H1 (cell line): ENCODE results near the gene ADCY2. TPM values are rescaled to one million over a fixed set of nuclear protein-coding genes. Genes with fewer than 3 reads are reported as not detected.

Experiments
- CTCF ChIP-seq, 3 experiments: IDR thresholded peaks; 1 replicate in 2 of 3; 2 replicates in 1 of 3; pipeline versions ENCODE4 v1.5.1 to v1.6.1; 2011; ENCODE audit warnings: low read length in 3 of 3, mild to moderate bottlenecking in 3 of 3, inconsistent platforms in 2 of 3, low read depth in 1 of 3, moderate library complexity in 1 of 3; ENCODE audit not compliant: insufficient read depth in 1 of 3; ENCODE audit errors: control extremely low read depth in 1 of 3
- KDM4A ChIP-seq: IDR thresholded peaks from one replicate; pipeline ENCODE4 v1.7.1; 2012; ENCODE audit warnings: low read depth, mild to moderate bottlenecking, moderate library complexity, low read length, inconsistent platforms; ENCODE audit not compliant: severe bottlenecking
- MAX ChIP-seq: IDR thresholded peaks from 2 replicates; pipeline ENCODE4 v1.6.1; 2012; ENCODE audit warnings: inconsistent platforms
- SAP30 ChIP-seq: fragments of 300-600 bp; sonication (generic); IDR thresholded peaks from 2 replicates; pipeline ENCODE4 v1.7.1; 2012; ENCODE audit warnings: low read length, moderate library complexity, mild to moderate bottlenecking, inconsistent platforms; ENCODE audit not compliant: insufficient read depth, insufficient replicate concordance
- SIN3A ChIP-seq, 2 experiments: IDR thresholded peaks in 1 of 2; conservative IDR thresholded peaks in 1 of 2; 2 replicates each; pipeline ENCODE4 v1.6.1; 2011 to 2012; ENCODE audit warnings: low read length in 2 of 2, improper control_type of control experiment in 1 of 2, low read depth in 1 of 2, mild to moderate bottlenecking in 1 of 2
- polyA plus RNA-seq, 7 experiments: library from polyadenylated mRNA; depleted of rRNA in 3 of 7; stranded (reverse) in 5 of 7; unstranded in 2 of 7; fragments of >200 nt in 5 of 7; fragments of 200-250 nt in 2 of 7; gene quantifications; 1 replicate in 5 of 7; 2 replicates in 1 of 7; 4 replicates in 1 of 7; pipeline versions ENCODE4 v1.2.1 to v1.2.3, GENCODE V29; 2011 to 2013; ENCODE audit warnings: missing spikeins in 2 of 7, mixed read lengths in 2 of 7
- total RNA-seq: library from RNA; stranded (reverse); fragmentation: NEBNext Ultra II Directional; extraction: Animal tissue kit (Norgen Biotek cat#: 25700); gene quantifications from 2 replicates; pipeline ENCODE4 v1.2.1, GENCODE V29; 2021

Gene ADCY2
- total and polyA plus RNA-seq, 2 of the 8 experiments (the other 6 are each of a cell fraction or from before 2014, with no cell fraction given) = 35.8 to 122 TPM

- no peak for TF ChIP-seq MAX
- TF ChIP-seq SIN3A (conservative IDR thresholded peaks at IDR 0.05 in 1 of 2, IDR thresholded peaks at IDR 0.05 in 1 of 2; ENCODE audit: low read depth in 1 of 2, low read length in 2 of 2) = no peak
- TF ChIP-seq SAP30 = no peak
- TF ChIP-seq KDM4A = no peak
- TF ChIP-seq CTCF (IDR thresholded peaks at IDR 0.05; ENCODE audit: control extremely low read depth in 1 of 3, insufficient read depth in 1 of 3, low read depth in 1 of 3, low read length in 3 of 3) = no peak
Observed at GRCh38 chr5:7467179-7467578, 71.2 kb downstream of the ADCY2 start (continued).
